Transverse colon (tissue), 4 donors: ENCODE measurements around the gene CADM1. TPM values are rescaled to one million over a fixed set of nuclear protein-coding genes. Genes with fewer than 3 reads are reported as not detected.

Experiments used
- DNase-seq: peaks from one replicate; pipeline ENCODE4 v3.0.0-alpha.2; 2019
- H3K27ac ChIP-seq, 4 donors: fragments of 200-600 bp; sonication (generic); 2 replicates each; pipeline ENCODE4 v1.5.1; 2016 to 2018; ENCODE audit warnings: inconsistent platforms in 4 of 4
- H3K27me3 ChIP-seq: fragments of 200-600 bp; sonication (generic); 2 replicates; pipeline ENCODE4 v1.5.1; 2017; ENCODE audit warnings: inconsistent platforms
- H3K36me3 ChIP-seq, 4 donors: fragments of 200-600 bp; sonication (generic); 2 replicates each; pipeline ENCODE4 v1.5.1; 2017 to 2019; ENCODE audit warnings: inconsistent platforms in 4 of 4
- H3K4me1 ChIP-seq, 4 donors: fragments of 200-600 bp; sonication (generic); 2 replicates each; pipeline ENCODE4 v1.5.1; 2017 to 2020; ENCODE audit warnings: inconsistent platforms in 4 of 4
- H3K4me3 ChIP-seq, 4 donors: fragments of 200-600 bp; sonication (generic); 1 replicate in 1 of 4; 2 replicates in 3 of 4; pipeline versions ENCODE4 v1.5.1 to v1.6.1; 2017 to 2019; ENCODE audit warnings: inconsistent platforms in 4 of 4
- H3K9me3 ChIP-seq, 2 donors: fragments of 200-600 bp; sonication (generic); 2 replicates each; pipeline ENCODE4 v1.5.1; 2017 to 2019; ENCODE audit warnings: inconsistent platforms in 2 of 2
- CTCF ChIP-seq, 5 experiments: fragments of 200-600 bp in 3 of 5; fragments of 450-650 bp in 2 of 5; sonication (generic) in 3 of 5; IDR thresholded peaks; 1 replicate in 2 of 5; 2 replicates in 3 of 5; pipeline ENCODE4 v1.5.1; 2016 to 2017; ENCODE audit warnings: antibody characterized with exemption in 5 of 5, inconsistent platforms in 3 of 5, mild to moderate bottlenecking in 2 of 5, moderate library complexity in 1 of 5
- EP300 ChIP-seq: sonication (generic); formaldehyde crosslinking; IDR thresholded peaks from one replicate; pipeline ENCODE4 v1.6.1; 2017; ENCODE audit warnings: antibody characterized with exemption, low read depth
- POLR2A ChIP-seq: fragments of 450-650 bp; IDR thresholded peaks from one replicate; pipeline ENCODE4 v1.6.1; 2016; ENCODE audit warnings: antibody characterized with exemption, mild to moderate bottlenecking, moderate library complexity
- POLR2AphosphoS5 ChIP-seq, 3 donors: sonication (generic); formaldehyde crosslinking; IDR thresholded peaks; one replicate each; pipeline ENCODE4 v1.6.1; 2016; ENCODE audit warnings: antibody characterized with exemption in 3 of 3
- WGBS, 2 donors: methylation state at CpG; one replicate each; pipeline ENCODE4 v1.1.5; 2018; ENCODE audit warnings: low coverage in 1 of 2; 5-methylcytosine and 5-hydroxymethylcytosine counted together
- in situ Hi-C, 4 donors: fragments of 200-750 bp; cut with MboI; loops; one replicate each; pipeline versions ENCODE4 v1.15.0 to v1.15.1; 2017; ENCODE audit warnings: low sequenced_read_pairs in 3 of 4, low pct_ligation_motif_present in 1 of 4, low pct_unique_long_range_greater_than_20kb in 1 of 4
- intact Hi-C: fragments of 100-400 bp; cut with DNase I; formaldehyde crosslinking; loops from one replicate; pipeline ENCODE4 v1.15.1; 2023; ENCODE audit warnings: low total_unique reads
- total RNA-seq, 4 donors: library from RNA; depleted of rRNA; stranded (reverse); fragments of >200 nt; gene quantifications; one replicate each; pipeline ENCODE4 v1.1.0, GENCODE V29; 2016

Gene CADM1
- total RNA-seq, 4 donors from 2014 or later = 2.8 to 6.4 (median 3.7) TPM

- TF ChIP-seq CTCF (IDR thresholded peaks at IDR 0.05) (no peak), POLR2AphosphoS5 (IDR thresholded peaks at IDR 0.05) (no peak), EP300 (no peak), POLR2A (no peak)
- Histone ChIP-seq H3K4me1 (no peaks in the 10 kb centered on the region), H3K27ac (no peak overlapping the region), H3K4me3 (no peak overlapping the region), H3K36me3 (no peaks in the 10 kb centered on the region), H3K27me3 (no peaks in the 10 kb centered on the region), H3K9me3 (no peaks in the 10 kb centered on the region)
- in situ Hi-C loops (no loop called here), intact Hi-C loops (no loop called here)
- 83 to 94% methylated on average over 2 to 6 of the region's 6 CpGs for WGBS, 2 donors
- no peak for DNase-seq
These were observed 346.2 kb downstream of the CADM1 start for GRCh38 chr11:115158053-115158452.

- 80% methylated on average over 3 of the region's 3 CpGs; no CpG with 5 or more reads in 1 of the 2 donors for WGBS, 2 donors
- intact Hi-C loops = no loop called here
- Histone ChIP-seq H3K27me3 (no peaks in the 10 kb centered on the region), H3K4me1 (no peaks in the 10 kb centered on the region), H3K27ac (no peak overlapping the region), H3K36me3 (no peaks in the 10 kb centered on the region), H3K4me3 (no peak overlapping the region), H3K9me3 (no peaks in the 10 kb centered on the region)
- in situ Hi-C loops = no loop called here
- TF ChIP-seq CTCF (IDR thresholded peaks at IDR 0.05) = no peak
- no peak for TF ChIP-seq POLR2AphosphoS5 (IDR thresholded peaks at IDR 0.05)
- TF ChIP-seq POLR2A = no peak
- TF ChIP-seq EP300 = no peak
- no peak for DNase-seq
These were observed 347.0 kb downstream of the CADM1 start for GRCh38 chr11:115157247-115157646.

DNA sequence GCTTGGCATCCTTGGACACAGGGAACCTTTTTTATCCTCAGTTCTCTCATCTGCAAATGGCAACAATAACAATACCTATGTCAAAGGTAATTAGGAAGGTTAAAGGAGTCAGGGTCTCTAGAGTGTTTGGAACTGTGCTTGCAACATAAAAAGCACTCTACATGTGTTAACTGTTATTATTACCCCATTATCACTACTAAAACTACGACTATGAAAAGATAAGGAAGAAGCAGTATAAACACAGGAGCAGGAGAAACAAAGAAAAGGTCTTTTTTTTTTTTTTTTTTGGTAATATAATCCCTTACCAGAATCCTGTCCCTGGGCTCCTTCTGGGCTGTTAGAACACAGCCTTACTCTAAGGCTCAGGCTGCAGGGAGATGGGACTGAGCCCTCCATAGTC lies 348.2 kb downstream of the CADM1 start:
- 23 to 25% methylated on average over 1 of the region's 1 CpG for WGBS, 2 donors
- intact Hi-C loops = no loop called here

GRCh38 chr11:115155320-115155719 lies 348.9 kb downstream of the CADM1 start:
- no peak overlapping the region for H3K27ac ChIP-seq
- no peak overlapping the region for H3K4me3 ChIP-seq
- in situ Hi-C loops = no loop called here
- TF ChIP-seq POLR2A (no peak), POLR2AphosphoS5 (IDR thresholded peaks at IDR 0.05) (no peak), CTCF (IDR thresholded peaks at IDR 0.05) (no peak), EP300 (no peak)
- 61% methylated on average over 4 of the region's 8 CpGs; no CpG with 5 or more reads in 1 of the 2 donors for WGBS, 2 donors
- H3K27me3 ChIP-seq = no peaks in the 10 kb centered on the region
- intact Hi-C loops = no loop called here
- DNase-seq = no peak
- H3K36me3 ChIP-seq = no peaks in the 10 kb centered on the region
- H3K4me1 ChIP-seq = no peaks in the 10 kb centered on the region
- no peaks in the 10 kb centered on the region for H3K9me3 ChIP-seq

More for the DNA sequence above, 348.2 kb downstream of the CADM1 start:
- DNase-seq = no peak
- H3K27ac ChIP-seq = no peak overlapping the region
- in situ Hi-C loops = no loop called here
- no peaks in the 10 kb centered on the region for H3K36me3 ChIP-seq
- no peaks in the 10 kb centered on the region for H3K27me3 ChIP-seq
- H3K4me3 ChIP-seq = no peak overlapping the region
- H3K4me1 ChIP-seq = no peaks in the 10 kb centered on the region
- no peaks in the 10 kb centered on the region for H3K9me3 ChIP-seq
- no peak for TF ChIP-seq CTCF (IDR thresholded peaks at IDR 0.05)
- no peak for TF ChIP-seq POLR2A
- no peak for TF ChIP-seq POLR2AphosphoS5 (IDR thresholded peaks at IDR 0.05)
- TF ChIP-seq EP300 = no peak
